K562 (cell line): ENCODE data around the gene SPSB1. TPM values are rescaled to one million over a fixed set of nuclear protein-coding genes. Genes with fewer than 3 reads are reported as not detected.

Experiments
- ATAC-seq: fragments of 200-7000 bp; cut with Tn5 transposase; 3 replicates; pipeline ENCODE4 v1.9.1; 2020; ENCODE audit warnings: moderate library complexity
- BruUV-seq: library from RNA; stranded (reverse); fragments of 400-500 nt; replicated peaks from 2 replicates; lab custom pipeline; 2021; lab: Mats Ljungman, UMichigan
- CTCF ChIA-PET: fragments of 300-600 bp; formaldehyde crosslinking; extraction: SDS; loops from one replicate; lab custom pipeline; 2021; ENCODE audit warnings: low intra/inter-chr PET ratio; lab: Yijun Ruan, JAX
- POLR2A ChIA-PET: fragments of 300-600, 350-650 bp; sonication (Branson Sonifier 250); formaldehyde crosslinking; extraction: SDS; loops from one replicate; lab custom pipeline; 2021; ENCODE audit warnings: antibody characterized with exemption, inconsistent platforms; lab: Yijun Ruan, JAX
- DNase-seq, 4 experiments: peaks; one replicate each; pipeline versions ENCODE4 v3.0.0 to v3.0.0-alpha.2; 2011 to 2018; ENCODE audit warnings: low spot score in 3 of 4, mixed read lengths in 3 of 4; ENCODE audit errors: extremely low read depth in 1 of 4
- FAIRE-seq: peaks from 2 replicates; lab custom pipeline; 2011; peaks lifted over from hg19 to GRCh38; lab: Jason Lieb, UNC
- H2AFZ ChIP-seq: 2 replicates; pipeline ENCODE4 v1.6.0; 2011; ENCODE audit warnings: low read depth, low read length, control low read depth, inconsistent platforms
- H3K27ac ChIP-seq: fragments of 200-600 bp; 3 replicates; pipeline ENCODE4 v1.8.0; 2011; ENCODE audit warnings: low read depth, mild to moderate bottlenecking, control low read depth, inconsistent platforms, low read length, moderate library complexity, mixed read lengths; ENCODE audit errors: extremely low read depth
- H3K27me3 ChIP-seq, 2 experiments: fragments of 300-600 bp in 1 of 2; 2 replicates in 1 of 2; 3 replicates in 1 of 2; pipeline versions ENCODE4 v1.6.0 to v1.8.0; 2011; ENCODE audit warnings: inconsistent platforms in 2 of 2, low read length in 2 of 2, mild to moderate bottlenecking in 1 of 2, mixed read lengths in 1 of 2, moderate library complexity in 1 of 2; ENCODE audit not compliant: control insufficient read depth in 2 of 2, insufficient read depth in 2 of 2
- H3K36me3 ChIP-seq: fragments of 300-600 bp; 3 replicates; pipeline ENCODE4 v1.8.0; 2011; ENCODE audit warnings: mild to moderate bottlenecking, low read length, inconsistent platforms; ENCODE audit not compliant: control insufficient read depth, insufficient read depth
- H3K4me1 ChIP-seq, 2 experiments: fragments of 200-600 bp in 1 of 2; replicated peaks in 1 of 2; 2 replicates in 1 of 2; 3 replicates in 1 of 2; pipeline versions ENCODE4 v1.5.1 to v1.8.0; 2011; ENCODE audit warnings: inconsistent platforms in 2 of 2, low read length in 2 of 2, mild to moderate bottlenecking in 1 of 2, mixed read lengths in 1 of 2, moderate library complexity in 1 of 2; ENCODE audit not compliant: control insufficient read depth in 2 of 2, insufficient read depth in 2 of 2
- H3K4me2 ChIP-seq: 2 replicates; pipeline ENCODE4 v1.6.1; 2011; ENCODE audit warnings: low read length, control low read depth, inconsistent platforms, mixed read lengths; ENCODE audit not compliant: insufficient read depth
- H3K4me3 ChIP-seq: fragments of 200-600 bp; sonication (generic), shearing (Covaris generic); 2 replicates; pipeline ENCODE4 v1.5.1; 2016; ENCODE audit warnings: control low read depth, inconsistent platforms
- H3K79me2 ChIP-seq: fragments of 200-600 bp; 3 replicates; pipeline ENCODE4 v1.8.0; 2011; ENCODE audit warnings: low read length, inconsistent platforms; ENCODE audit not compliant: control insufficient read depth, insufficient read depth
- H3K9ac ChIP-seq, 2 experiments: 2 replicates each; pipeline versions ENCODE4 v1.6.0 to v1.6.1; 2011; ENCODE audit warnings: low read depth in 2 of 2, low read length in 2 of 2, control low read depth in 1 of 2, inconsistent platforms in 1 of 2, mild to moderate bottlenecking in 1 of 2, mixed read lengths in 1 of 2; ENCODE audit not compliant: insufficient read depth in 1 of 2
- H3K9me1 ChIP-seq: one replicate; pipeline ENCODE4 v1.6.0; 2011; ENCODE audit warnings: inconsistent platforms, mild to moderate bottlenecking, low read length, moderate library complexity; ENCODE audit not compliant: control insufficient read depth, insufficient read depth
- H3K9me3 ChIP-seq: replicated peaks from 2 replicates; pipeline ENCODE4 v1.5.1; 2011; ENCODE audit warnings: low read depth, low read length, inconsistent platforms; ENCODE audit not compliant: control insufficient read depth, insufficient read depth
- H4K20me1 ChIP-seq: replicated peaks from 2 replicates; pipeline ENCODE4 v1.6.1; 2011; ENCODE audit warnings: low read length, inconsistent platforms, mixed read lengths; ENCODE audit not compliant: control insufficient read depth, insufficient read depth
- BRD9 ChIP-seq: fragments of 450-650 bp; IDR thresholded peaks from 2 replicates; pipeline ENCODE4 v1.6.1; 2018; ENCODE audit warnings: low read depth; ENCODE audit not compliant: partially characterized antibody
- CTBP1 ChIP-seq: fragments of 450-650 bp; IDR thresholded peaks from 2 replicates; pipeline ENCODE4 v1.6.1; 2016; ENCODE audit warnings: borderline replicate concordance
- ELF4 ChIP-seq: fragments of 450-650 bp; formaldehyde crosslinking; IDR thresholded peaks from 2 replicates; pipeline ENCODE4 v1.4.0; 2022; ENCODE audit warnings: missing genetic modification characterization
- HCFC1 ChIP-seq: IDR thresholded peaks from 2 replicates; pipeline ENCODE4 v1.6.1; 2012; ENCODE audit warnings: low read depth, low read length, improper control_type of control experiment
- JUN ChIP-seq, 2 experiments: sonication (generic) in 1 of 2; formaldehyde crosslinking in 1 of 2; IDR thresholded peaks; 2 replicates each; pipeline versions ENCODE4 v1.6.1 to v1.8.0; 2012 to 2022; ENCODE audit warnings: borderline replicate concordance in 2 of 2, mild to moderate bottlenecking in 2 of 2, improper control_type of control experiment in 1 of 2, low read depth in 1 of 2, low read length in 1 of 2, missing genetic modification reagents in 1 of 2
- KLF10 ChIP-seq: fragments of 250-450 bp; sonication (Bioruptor Pico); IDR thresholded peaks from 2 replicates; pipeline ENCODE4 v1.6.1; 2021; ENCODE audit warnings: matching md5 sums
- KLF16 ChIP-seq: IDR thresholded peaks from 2 replicates; pipeline ENCODE4 v1.6.1; 2016; ENCODE audit warnings: antibody characterized with exemption
- MAFK ChIP-seq: IDR thresholded peaks from 2 replicates; pipeline ENCODE4 v1.6.1; 2011; ENCODE audit warnings: low read length, improper control_type of control experiment
- MBD2 ChIP-seq: sonication (generic); IDR thresholded peaks from 2 replicates; pipeline ENCODE4 v1.6.1; 2016; ENCODE audit warnings: low read depth, borderline replicate concordance
- NBN ChIP-seq: fragments of 450-650 bp; IDR thresholded peaks from 2 replicates; pipeline ENCODE4 v1.6.1; 2016; ENCODE audit warnings: low read depth, mild to moderate bottlenecking
- RAD51 ChIP-seq: fragments of 450-650 bp; IDR thresholded peaks from 2 replicates; pipeline ENCODE4 v1.7.1; 2016; ENCODE audit warnings: low read depth, mild to moderate bottlenecking, borderline replicate concordance
- TAF1 ChIP-seq: IDR thresholded peaks from 2 replicates; pipeline ENCODE4 v1.6.1; 2011; ENCODE audit warnings: mild to moderate bottlenecking, low read length, moderate library complexity; ENCODE audit not compliant: insufficient read depth, control insufficient read depth, severe bottlenecking; ENCODE audit errors: extremely low read depth
- XRCC4 ChIP-seq: IDR thresholded peaks from one replicate; pipeline ENCODE4 v1.6.1; 2011; ENCODE audit not compliant: insufficient read depth, insufficient read length; ENCODE audit errors: extremely low read depth
- ZBTB17 ChIP-seq: fragments of 450-650 bp; formaldehyde crosslinking; IDR thresholded peaks from 2 replicates; pipeline ENCODE4 v1.4.0; 2020; ENCODE audit warnings: mild to moderate bottlenecking
- ZNF253 ChIP-seq: fragments of 250-450 bp; sonication (Bioruptor Pico); conservative IDR thresholded peaks from 2 replicates; pipeline ENCODE4 v1.6.1; 2021; ENCODE audit warnings: mild to moderate bottlenecking
- ZNF586 ChIP-seq: fragments of 450-650 bp; formaldehyde crosslinking; conservative IDR thresholded peaks from 2 replicates; pipeline ENCODE4 v1.4.0; 2020; ENCODE audit warnings: mild to moderate bottlenecking, moderate library complexity
- WGBS: fragments of 100-300 bp; shearing (Covaris generic); methylation state at CpG from one replicate; pipeline ENCODE4 v1.1.6; 2016; ENCODE audit warnings: low coverage, mixed read lengths; ENCODE audit not compliant: insufficient coverage; ENCODE audit errors: missing lambda C conversion rate; 5-methylcytosine and 5-hydroxymethylcytosine counted together
- in situ Hi-C: fragments of 300-500 bp; cut with MboI; formaldehyde crosslinking; loops from 4 replicates; pipeline ENCODE4 v1.15.0; 2018; ENCODE audit warnings: inconsistent platforms, mixed read lengths
- intact Hi-C: fragments of 100-400 bp; cut with micrococcal nuclease; formaldehyde crosslinking; loops from 2 replicates; pipeline ENCODE4 v1.14.2; 2022
- polyA plus RNA-seq, 8 experiments: library from polyadenylated mRNA; depleted of rRNA in 4 of 8; stranded (reverse) in 5 of 8; unstranded in 3 of 8; fragments of >200 nt; fragmentation: Nextera tagmentation in 2 of 8; fragmentation: Illumina TruSeq in 1 of 8; extraction: Ambion mirVana in 2 of 8; extraction: Trizol in 1 of 8; gene quantifications; 2 replicates each; pipeline versions ENCODE4 v1.2.1 to v1.2.3, GENCODE V29; 2011 to 2014; ENCODE audit warnings: inconsistent platforms in 1 of 8, missing spikeins in 1 of 8
- total RNA-seq, 7 experiments: library from RNA; depleted of rRNA in 6 of 7; stranded (reverse); fragments of >200 nt in 6 of 7; fragmentation: Illumina TruSeq in 2 of 7; extraction: Trizol in 2 of 7; gene quantifications; 2 replicates each; pipeline versions ENCODE4 v1.2.1 to v1.2.3, GENCODE V29; 2011 to 2021; ENCODE audit warnings: low replicate concordance in 1 of 7

Gene SPSB1
- total and polyA plus RNA-seq, 9 of the 15 experiments (the other 6 are each of a cell fraction or from before 2014, with no cell fraction given), result 0.06 to 0.35 (median 0.14) TPM; not detected in 6

- TF ChIP-seq ZNF586 (CRISPR knock-in tag), result no peak
- no peak for TF ChIP-seq XRCC4
- no peak for TF ChIP-seq JUN (IDR thresholded peaks at IDR 0.05; ENCODE audit: borderline replicate concordance, low read depth, low read length)
- TF ChIP-seq JUN (CRISPR knock-in tag; IDR thresholded peaks at IDR 0.05; ENCODE audit: borderline replicate concordance), result no peak
- no peak for TF ChIP-seq ELF4
- no peak for TF ChIP-seq HCFC1
- TF ChIP-seq MAFK, result no peak
- TF ChIP-seq MBD2, result no peak
- no peak for TF ChIP-seq ZBTB17 (CRISPR knock-in tag)
- no peak for TF ChIP-seq TAF1
- no peak for TF ChIP-seq ZNF253 (CRISPR knock-in tag)
- TF ChIP-seq RAD51, result no peak
- TF ChIP-seq KLF16, result no peak
- TF ChIP-seq BRD9, result no peak
- TF ChIP-seq KLF10 (CRISPR knock-in tag), result no peak
- no peak for TF ChIP-seq CTBP1
- no peak for TF ChIP-seq NBN
- peaks cover 0 to 4% of the 10 kb centered on the region in 2 experiments; a peak in 1 of 5 replicates for H3K4me1 ChIP-seq
- no peak overlapping the region for H2AFZ ChIP-seq
- intact Hi-C loops, result no loop called here
- 1% methylated on average over 4 of the region's 4 CpGs for WGBS
- in situ Hi-C loops, result no loop called here
- ATAC-seq (no peak), FAIRE-seq (no peak), DNase-seq (no peak)
- no peaks in the 10 kb centered on the region for H3K36me3 ChIP-seq
- peaks cover 31% of the 10 kb centered on the region for H4K20me1 ChIP-seq
- BruUV-seq, result no TSS peak
- no peak overlapping the region for H3K27ac ChIP-seq
- H3K79me2 ChIP-seq, result no peaks in the 10 kb centered on the region
- H3K9me1 ChIP-seq, result peaks cover 4% of the 10 kb centered on the region
- CTCF ChIA-PET, result no interaction called here
- POLR2A ChIA-PET, result interaction anchor here (0.5 to 0.9 kb wide), 5 partner anchors 23 to 431 kb away, joined by 3 to 4 read pairs (median 3); no protein-coding TSS in a partner anchor
- no peak overlapping the region for H3K4me3 ChIP-seq
- peaks cover 69 to 89% of the 10 kb centered on the region in 2 experiments for H3K27me3 ChIP-seq
- no peak overlapping the region for H3K4me2 ChIP-seq
- no peak overlapping the region for H3K9ac ChIP-seq
- H3K9me3 ChIP-seq, result no peaks in the 10 kb centered on the region
Observed at GRCh38 chr1:9373619-9374018, 80.9 kb downstream of the SPSB1 start.
